Ovary (tissue), 9 donors: ENCODE measurements around the gene TUT7. TPM values are rescaled to one million over a fixed set of nuclear protein-coding genes. Genes with fewer than 3 reads are reported as not detected.

Experiments
- DNase-seq, 5 donors: peaks; one replicate each; pipeline ENCODE4 v3.0.0-alpha.2; 2019 to 2020
- H3K27ac ChIP-seq, 2 donors: fragments of 200-600 bp; one replicate each; pipeline versions ENCODE4 v1.5.1 to v1.8.0; 2019 to 2022
- H3K27me3 ChIP-seq: fragments of 200-600 bp; one replicate; pipeline ENCODE4 v1.8.0; 2022
- H3K36me3 ChIP-seq: fragments of 200-600 bp; sonication (generic); one replicate; pipeline ENCODE4 v1.5.1; 2019
- H3K4me1 ChIP-seq: one replicate; pipeline ENCODE4 v1.8.1; 2013; ENCODE audit warnings: mild to moderate bottlenecking, moderate library complexity; ENCODE audit not compliant: insufficient read depth
- H3K4me3 ChIP-seq: fragments of 200-600 bp; sonication (generic); one replicate; pipeline ENCODE4 v1.5.1; 2017
- H3K9me3 ChIP-seq, 2 donors: fragments of 200-600 bp in 1 of 2; sonication (generic) in 1 of 2; one replicate each; pipeline versions ENCODE4 v1.5.1 to v1.8.1; 2013 to 2019; ENCODE audit warnings: mild to moderate bottlenecking in 1 of 2, moderate library complexity in 1 of 2
- EP300 ChIP-seq: sonication (generic); formaldehyde crosslinking; IDR thresholded peaks from one replicate; pipeline ENCODE4 v1.6.1; 2017; ENCODE audit warnings: antibody characterized with exemption
- POLR2A ChIP-seq: fragments of 450-650 bp; IDR thresholded peaks from one replicate; pipeline ENCODE4 v1.6.1; 2017; ENCODE audit warnings: antibody characterized with exemption, mild to moderate bottlenecking, moderate library complexity
- WGBS, 3 donors: extraction: QIAGEN DNeasy Blood & Tissue Kit in 1 of 3; methylation state at CpG; one replicate each; pipeline versions ENCODE4 v1.1.5 to v1.1.7; 2013 to 2017; 5-methylcytosine and 5-hydroxymethylcytosine counted together
- intact Hi-C, 4 donors: fragments of 100-400 bp; cut with DNase I; formaldehyde crosslinking; loops; one replicate each; pipeline versions ENCODE4 v1.11.0 to v1.15.1; 2022 to 2023
- polyA plus RNA-seq, 2 donors: library from polyadenylated mRNA; stranded (reverse); fragments of 200-250 nt in 1 of 2; fragments of 350-450 nt in 1 of 2; fragmentation: Illumina TruSeq in 1 of 2; extraction: RNeasy Lipid Tissue Mini Kit (QIAGEN cat#74804) in 1 of 2; gene quantifications; one replicate each; pipeline ENCODE4 v1.2.3, GENCODE V29; 2013 to 2014
- total RNA-seq, 7 donors: library from RNA; depleted of rRNA in 2 of 7; stranded (reverse); fragments of >200 nt in 2 of 7; fragmentation: NEBNext Ultra II Directional in 3 of 7; extraction: Animal tissue kit (Norgen Biotek cat#: 25700) in 3 of 7; gene quantifications; one replicate each; pipeline versions ENCODE4 v1.1.0 to v1.2.4, GENCODE V29; 2016 to 2023
- TF ChIP-seq, protein P1 (sequence below), 3 donors: fragments of 450-650 bp in 2 of 3; fragments of 200-600 bp in 1 of 3; IDR thresholded peaks; one replicate each; pipeline versions ENCODE4 v1.5.1 to v1.8.0; 2016 to 2022; ENCODE audit warnings: antibody characterized with exemption in 3 of 3, mild to moderate bottlenecking in 1 of 3
- donor health status: DM: no; HTN: no; CAD: no; lungs with moderate emphysema.
- donor health status: DM: no; HTN: no; CAD: no.
- donor health status: Bipolar disorder and iron deficiency.
- donor health status: DM: yes; HTN: yes; CAD: no.
- donor health status: DM: no; HTN: no; CAD: no.
- donor health status: DM: yes; HTN: yes; CAD: no.

TUT7 gene
- total and polyA plus RNA-seq, 9 donors: 10.5 to 30.0 (median 18.1) TPM

DNA sequence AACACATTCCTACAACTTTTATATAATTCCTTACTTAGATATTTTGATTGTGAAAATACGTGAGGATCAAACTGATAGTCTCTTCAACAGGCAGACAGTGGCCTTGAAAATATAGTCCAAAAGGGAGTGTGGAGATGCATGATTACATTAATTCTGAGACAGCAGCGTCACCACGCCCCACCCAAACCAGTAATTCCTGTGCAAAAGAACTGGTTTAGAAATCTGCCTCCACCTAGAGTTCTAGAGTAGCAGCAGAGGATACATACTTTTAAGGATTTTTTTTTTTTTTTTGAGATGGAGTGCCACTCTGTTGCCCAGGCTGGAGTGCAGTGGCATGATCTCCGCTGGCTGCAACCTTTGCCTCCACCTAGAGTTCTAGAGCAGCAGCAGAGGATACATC lies 1.6 kb upstream of the TUT7 start:
- Histone ChIP-seq H3K9me3 (no peaks in the 10 kb centered on the region), H3K27ac (no peak overlapping the region), H3K4me3 (no peak overlapping the region), H3K4me1 (peaks cover 10% of the 10 kb centered on the region), H3K27me3 (no peaks in the 10 kb centered on the region), H3K36me3 (no peaks in the 10 kb centered on the region)
- intact Hi-C loops: no loop called here
- TF ChIP-seq EP300: no peak
- TF ChIP-seq, protein P1, sequence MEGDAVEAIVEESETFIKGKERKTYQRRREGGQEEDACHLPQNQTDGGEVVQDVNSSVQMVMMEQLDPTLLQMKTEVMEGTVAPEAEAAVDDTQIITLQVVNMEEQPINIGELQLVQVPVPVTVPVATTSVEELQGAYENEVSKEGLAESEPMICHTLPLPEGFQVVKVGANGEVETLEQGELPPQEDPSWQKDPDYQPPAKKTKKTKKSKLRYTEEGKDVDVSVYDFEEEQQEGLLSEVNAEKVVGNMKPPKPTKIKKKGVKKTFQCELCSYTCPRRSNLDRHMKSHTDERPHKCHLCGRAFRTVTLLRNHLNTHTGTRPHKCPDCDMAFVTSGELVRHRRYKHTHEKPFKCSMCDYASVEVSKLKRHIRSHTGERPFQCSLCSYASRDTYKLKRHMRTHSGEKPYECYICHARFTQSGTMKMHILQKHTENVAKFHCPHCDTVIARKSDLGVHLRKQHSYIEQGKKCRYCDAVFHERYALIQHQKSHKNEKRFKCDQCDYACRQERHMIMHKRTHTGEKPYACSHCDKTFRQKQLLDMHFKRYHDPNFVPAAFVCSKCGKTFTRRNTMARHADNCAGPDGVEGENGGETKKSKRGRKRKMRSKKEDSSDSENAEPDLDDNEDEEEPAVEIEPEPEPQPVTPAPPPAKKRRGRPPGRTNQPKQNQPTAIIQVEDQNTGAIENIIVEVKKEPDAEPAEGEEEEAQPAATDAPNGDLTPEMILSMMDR (IDR thresholded peaks at IDR 0.05): no peak
- no peak for TF ChIP-seq POLR2A
- 77 to 85% (median 79%) methylated on average over 4 of the region's 4 CpGs for WGBS, 3 donors
- no peak for DNase-seq

DNA sequence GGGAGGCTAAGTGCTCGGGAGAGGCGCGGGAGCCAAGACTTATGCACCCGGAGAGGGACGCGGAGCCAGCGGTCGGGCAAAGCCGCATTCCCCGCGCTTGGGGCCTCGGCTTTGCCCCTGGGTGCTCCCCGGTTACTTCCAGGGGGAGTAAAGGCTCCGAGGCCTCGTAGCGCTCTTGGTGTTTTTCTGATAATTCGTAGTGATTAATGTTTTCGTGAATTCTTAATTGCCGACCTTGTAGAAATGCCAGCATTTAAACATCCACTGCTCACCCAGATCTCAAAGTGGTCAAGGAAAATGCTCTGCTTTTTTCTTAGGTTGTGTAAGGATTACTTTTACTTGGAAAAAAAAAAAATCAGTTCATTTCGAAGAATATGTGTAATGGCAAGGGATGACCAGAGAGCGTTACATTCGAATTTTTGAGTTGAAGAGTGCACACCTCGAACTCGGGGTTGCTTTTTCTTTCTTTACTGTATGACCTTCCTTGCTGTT lies 654 bp upstream of the TUT7 start:
- Histone ChIP-seq H3K27ac (peak overlapping the region; percentile 80 to 90), H3K27me3 (no peaks in the 10 kb centered on the region), H3K9me3 (no peaks in the 10 kb centered on the region), H3K4me1 (peaks cover 12% of the 10 kb centered on the region), H3K36me3 (no peaks in the 10 kb centered on the region), H3K4me3 (peak overlapping the region; percentile 86)
- 1% methylated on average over 24 of the region's 24 CpGs for WGBS, 3 donors
- TF ChIP-seq, protein P1 (IDR thresholded peaks at IDR 0.05): peak in 1 of 3 donors; percentile 37
- TF ChIP-seq EP300: no peak
- DNase-seq: no peak
- intact Hi-C loops: no loop called here

DNA sequence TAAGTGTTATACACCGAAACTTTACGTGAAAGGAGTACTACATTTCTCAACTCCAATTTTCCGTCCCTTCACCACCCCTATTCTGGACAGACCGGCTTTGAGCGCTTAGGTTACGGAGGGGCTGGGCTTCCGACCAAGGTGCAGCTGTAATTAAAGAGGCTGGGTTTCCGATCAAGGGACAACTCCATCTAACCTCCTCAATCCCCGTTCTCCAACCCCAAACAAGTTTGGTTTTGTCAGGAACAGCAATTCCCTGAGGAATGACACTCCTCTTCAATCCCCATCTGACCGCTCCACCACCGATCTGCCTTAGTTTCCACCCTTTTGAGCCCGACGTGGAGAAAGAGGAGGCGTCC lies 577 bp downstream of the TUT7 start:
- WGBS, 3 donors: 0% methylated on average over 14 of the region's 14 CpGs
- Histone ChIP-seq H3K27me3 (no peaks in the 10 kb centered on the region), H3K9me3 (no peaks in the 10 kb centered on the region), H3K27ac (peak overlapping the region; percentile 80 to 90), H3K4me1 (peaks cover 14% of the 10 kb centered on the region), H3K4me3 (peak overlapping the region; percentile 86), H3K36me3 (no peaks in the 10 kb centered on the region)
- TF ChIP-seq, protein P1 (IDR thresholded peaks at IDR 0.05): no peak
- TF ChIP-seq POLR2A: no peak
- no peak for TF ChIP-seq EP300
- intact Hi-C loops: no loop called here
- DNase-seq: peak in 1 of 5 donors; percentile 28

DNA sequence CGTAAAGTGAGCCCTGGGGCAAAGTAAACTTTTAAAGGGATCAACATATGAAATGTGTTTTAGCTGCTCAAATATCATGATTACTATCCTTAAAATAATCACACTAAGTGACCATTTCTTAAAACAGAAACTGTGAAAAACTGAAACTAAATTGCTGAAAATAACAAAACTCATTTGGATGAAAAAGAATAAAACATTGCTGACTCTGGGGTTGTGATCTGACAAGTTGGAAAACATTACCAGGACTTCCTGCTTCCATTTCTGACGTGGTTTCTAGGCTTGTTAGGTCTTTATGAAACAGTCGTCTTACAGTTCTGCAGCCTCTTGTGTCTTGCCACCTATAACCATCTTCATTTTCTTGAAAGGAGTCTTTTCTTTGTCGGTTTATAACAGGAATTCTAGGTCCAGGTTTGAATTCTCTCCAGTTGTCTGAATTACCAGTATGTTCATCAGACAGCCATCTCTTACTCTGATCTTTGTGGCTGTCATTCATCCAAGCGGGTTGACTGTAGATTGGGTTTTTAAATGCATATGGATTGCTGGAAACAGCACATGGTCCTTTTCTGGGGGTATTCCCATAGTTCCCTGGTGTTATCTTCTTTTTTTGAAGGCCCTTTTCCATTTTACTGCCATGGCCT lies 1.7 kb downstream of the TUT7 start:
- no peaks in the 10 kb centered on the region for H3K9me3 ChIP-seq
- intact Hi-C loops: no loop called here
- no peaks in the 10 kb centered on the region for H3K36me3 ChIP-seq
- no peaks in the 10 kb centered on the region for H3K27me3 ChIP-seq
- 30 to 53% (median 36%) methylated on average over 5 of the region's 5 CpGs for WGBS, 3 donors
- H3K4me1 ChIP-seq: peaks cover 14% of the 10 kb centered on the region
- DNase-seq: no peak
- no peak overlapping the region for H3K4me3 ChIP-seq
- TF ChIP-seq, protein P1 (IDR thresholded peaks at IDR 0.05): no peak
- no peak for TF ChIP-seq POLR2A
- no peak for TF ChIP-seq EP300
- H3K27ac ChIP-seq: no peak overlapping the region
